Islet of Langerhans (tissue), 1 donor: ENCODE measurements around the gene AARSD1.
A peak's percentile ranks its signal among the peaks of the same experiment; 100 is the strongest.
"Not testable (repeated sequence)": the region's sequence is repeated elsewhere in the genome, so short reads cannot be mapped to it uniquely, and the experiment has no call there.

Experiments used
- FAIRE-seq: peaks from one replicate; lab custom pipeline; 2011; peaks lifted over from hg19 to GRCh38; lab: Jason Lieb, UNC

Gene AARSD1

DNA sequence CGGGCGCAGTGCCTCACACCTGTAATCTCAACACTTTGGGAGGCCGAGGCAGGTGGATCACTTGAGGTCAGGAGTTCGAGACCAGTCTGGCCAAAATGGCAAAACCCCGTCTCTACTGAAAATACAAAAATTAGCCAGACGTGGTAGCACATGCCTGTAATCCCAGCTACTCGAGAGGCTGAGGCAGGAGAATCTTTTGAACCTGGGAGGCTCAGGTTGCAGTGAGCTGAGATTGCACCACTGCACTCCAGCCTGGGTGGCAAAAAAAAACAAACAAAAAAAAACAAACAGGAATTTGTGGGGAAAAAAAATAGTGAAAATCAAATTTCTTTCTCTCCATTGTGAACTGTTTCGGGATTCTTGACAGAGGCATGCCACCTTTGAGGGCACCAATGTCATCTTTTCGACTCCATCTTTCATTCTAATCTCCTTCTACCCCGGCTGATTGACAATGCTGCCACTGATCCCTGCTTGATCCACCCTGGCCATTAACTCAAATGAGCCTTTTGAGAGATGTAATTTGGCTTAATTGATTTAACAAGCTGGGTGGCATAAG, 44.7 kb downstream of the AARSD1 start:
- FAIRE-seq = not testable (repeated sequence)

DNA sequence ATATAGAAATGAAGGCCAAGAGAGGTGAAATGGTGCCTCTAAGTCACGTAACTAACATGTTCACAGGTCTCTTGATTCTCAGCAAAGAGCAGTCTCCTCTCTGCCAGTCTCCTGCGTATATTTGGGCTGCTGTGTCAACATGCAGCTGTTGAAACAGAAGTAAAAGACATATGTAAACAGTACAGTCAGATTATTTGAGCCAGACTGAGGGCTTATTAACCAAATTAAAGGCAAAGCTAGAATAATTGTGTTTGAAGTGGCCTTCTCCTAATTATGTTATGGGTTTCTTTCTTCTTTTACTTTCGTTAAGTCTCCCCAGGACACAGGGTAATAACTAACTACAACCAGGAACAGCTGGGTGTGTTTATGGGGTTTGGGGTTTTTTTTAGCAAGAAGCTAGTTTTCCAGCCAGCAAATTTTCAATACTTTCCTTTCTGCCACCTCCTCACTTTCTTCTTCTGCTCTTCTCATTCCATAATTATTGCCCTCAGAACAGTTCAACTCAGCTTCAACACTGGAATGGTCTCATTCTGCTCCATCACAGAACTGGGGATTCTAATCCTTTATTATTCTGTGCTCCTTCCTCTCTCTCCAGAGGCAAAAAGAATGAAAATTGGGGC, 45.2 kb downstream of the AARSD1 start:
- peak; percentile 97 for FAIRE-seq

DNA sequence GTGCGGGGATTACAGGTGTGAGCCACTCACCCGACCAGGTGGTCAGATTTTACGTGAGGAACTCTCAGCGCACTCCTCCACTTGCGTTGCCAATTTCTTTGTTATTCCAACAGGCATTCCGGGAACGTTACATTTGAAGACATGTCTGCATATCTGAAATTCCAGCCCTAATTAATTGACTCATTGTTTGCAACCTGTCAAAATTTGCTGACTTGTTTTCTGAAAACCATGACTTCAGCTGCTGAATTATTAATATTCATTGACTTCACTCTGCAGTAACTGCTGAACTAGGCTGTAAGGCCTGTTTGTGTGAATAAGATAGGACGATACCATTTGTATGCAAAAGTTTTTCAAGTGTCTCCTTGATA, 47.0 kb downstream of the AARSD1 start:
- FAIRE-seq = no peak

DNA sequence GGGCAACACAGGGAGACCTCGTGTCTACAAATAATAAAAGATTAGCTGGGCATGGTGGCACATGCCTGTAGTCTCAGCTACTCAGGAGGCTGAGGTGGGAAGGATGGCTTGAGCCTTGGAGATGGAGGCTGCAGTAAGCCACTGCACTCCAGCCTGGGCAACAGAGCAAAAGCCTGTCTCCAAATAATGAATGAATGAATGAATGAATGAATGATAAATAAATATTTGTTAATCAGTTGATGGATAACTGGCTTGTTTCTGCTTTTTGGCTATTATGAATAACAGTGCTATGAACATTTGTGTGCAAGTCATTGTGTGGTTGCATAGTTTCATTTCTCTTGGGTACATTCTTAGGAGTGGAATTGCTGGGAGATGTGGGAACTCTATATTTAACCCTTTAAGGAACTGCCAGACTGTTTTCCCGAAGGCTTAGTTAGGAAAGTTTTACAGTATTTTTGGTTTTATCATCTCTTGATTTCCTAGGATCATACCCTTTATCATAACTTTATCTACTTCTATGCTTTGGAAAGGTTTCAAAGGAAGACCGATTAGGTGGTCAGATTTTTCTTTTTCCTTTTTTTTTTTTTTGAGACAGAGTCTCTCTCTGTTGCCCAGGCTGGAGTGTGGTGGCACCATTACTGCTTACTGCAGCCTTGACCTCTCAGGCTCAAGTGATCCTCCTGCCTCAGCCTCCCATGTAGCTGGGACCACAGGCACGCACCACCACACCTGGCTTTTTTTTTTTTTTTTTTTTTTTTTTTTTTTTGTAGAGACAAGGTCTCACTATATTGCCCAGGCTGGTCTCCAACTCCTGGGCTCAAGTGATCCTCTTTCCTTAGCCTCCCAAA, 47.6 kb downstream of the AARSD1 start:
- not testable (repeated sequence) for FAIRE-seq

DNA sequence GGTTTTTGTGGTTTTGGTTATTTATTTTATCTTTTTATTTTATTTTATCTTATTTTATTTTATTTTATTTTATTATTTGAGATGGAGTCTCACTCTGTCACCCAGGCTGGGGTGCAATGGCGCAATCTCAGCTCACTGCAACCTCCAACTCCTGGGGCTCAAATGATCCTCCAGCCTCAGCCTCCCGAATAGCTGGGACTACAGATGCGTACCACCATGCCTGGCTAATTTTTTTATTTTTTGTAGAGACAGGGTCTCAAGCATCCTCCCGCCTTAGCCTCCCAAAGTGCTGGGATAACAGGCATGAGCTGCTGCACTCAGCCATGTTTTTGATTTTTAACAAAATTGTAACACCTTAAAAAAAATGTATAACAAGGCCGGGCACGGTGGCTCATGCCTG, 49.0 kb downstream of the AARSD1 start:
- not testable (repeated sequence) for FAIRE-seq

DNA sequence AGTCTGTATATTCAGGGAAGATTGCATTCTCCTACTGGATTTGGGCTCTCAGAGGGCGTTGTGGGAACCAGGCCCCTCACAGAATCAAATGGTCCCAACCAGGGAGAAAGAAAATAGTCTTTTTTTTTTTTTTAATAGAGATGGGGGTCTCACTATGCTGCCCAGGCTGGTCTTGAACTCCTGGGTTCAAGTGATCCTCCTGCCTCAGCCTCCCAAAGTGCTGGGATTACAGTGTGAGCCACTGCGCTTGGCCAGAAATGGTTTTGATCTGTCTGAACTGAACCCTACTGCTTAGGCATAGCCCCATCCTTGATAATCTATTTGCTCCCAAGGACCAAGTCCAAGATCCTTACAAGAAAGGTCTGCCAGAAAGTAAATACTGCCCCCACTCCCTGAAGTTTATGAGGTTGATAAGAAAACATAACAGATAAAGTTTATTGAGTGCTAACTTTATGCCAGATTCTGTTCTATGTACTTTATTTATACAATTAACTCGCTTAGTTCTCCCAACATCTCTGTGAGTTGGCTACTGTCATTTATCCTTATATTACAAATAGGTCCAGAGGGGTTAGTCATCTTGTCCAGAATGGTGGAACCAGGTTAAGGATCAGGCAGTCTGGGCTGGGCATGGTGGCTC, 50.2 kb downstream of the AARSD1 start:
- FAIRE-seq = no peak

DNA sequence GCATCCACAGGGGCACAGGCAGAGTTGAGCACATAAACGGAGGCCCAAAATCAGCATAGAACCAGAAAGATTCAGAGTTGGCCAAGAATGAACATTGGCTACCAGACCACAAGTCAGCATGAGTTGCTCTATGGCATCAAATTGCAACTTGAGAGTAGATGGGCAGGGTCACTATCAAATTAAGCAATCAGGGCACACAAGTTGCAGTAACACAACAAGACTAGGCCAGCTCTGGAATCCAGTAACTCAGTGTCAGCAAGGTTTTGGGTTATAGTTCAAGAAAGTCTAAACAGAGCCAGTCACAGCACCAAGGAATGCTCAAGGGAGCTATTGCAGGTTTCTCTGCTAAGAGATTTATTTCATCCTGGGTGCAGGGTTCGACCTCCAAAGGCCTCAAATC, 50.7 kb downstream of the AARSD1 start:
- no peak for FAIRE-seq

DNA sequence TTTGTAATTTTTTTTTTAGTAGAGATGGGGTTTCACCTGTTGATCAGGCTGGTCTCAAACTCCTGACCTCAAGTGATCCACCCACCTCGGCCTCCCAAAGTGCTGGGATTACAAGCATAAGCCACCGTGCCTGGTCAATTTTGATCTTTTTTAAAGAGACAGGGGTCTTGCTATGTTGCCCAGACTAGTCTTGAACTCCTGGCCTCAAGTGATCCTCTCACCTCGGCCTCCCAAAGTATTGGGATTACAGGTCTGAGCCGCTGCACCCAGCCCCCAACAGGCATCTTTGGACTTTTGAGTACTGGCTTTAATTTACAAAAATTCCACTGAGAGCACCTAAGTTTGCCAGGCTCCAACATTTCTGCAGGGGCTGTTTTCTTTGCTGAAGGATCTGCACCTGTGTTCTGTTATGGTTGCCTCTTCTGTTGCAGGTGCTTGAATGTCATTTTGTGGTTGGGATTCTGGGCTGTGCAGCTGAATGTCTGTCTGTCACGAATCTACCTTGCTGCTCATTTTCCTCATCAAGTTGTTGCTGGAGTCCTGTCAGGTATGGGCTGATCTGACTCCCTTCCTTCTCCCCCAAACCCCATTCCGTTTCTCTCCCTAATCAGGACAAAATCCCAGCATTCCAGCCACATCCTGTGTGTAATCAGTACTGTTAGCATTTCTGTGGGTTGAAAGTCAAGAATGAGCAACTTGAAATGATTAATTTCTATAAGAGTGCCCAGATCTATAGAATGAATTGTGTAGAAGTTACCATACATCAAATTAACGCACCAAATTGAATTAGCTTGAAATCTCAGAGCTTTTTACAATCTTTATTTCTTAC, 55.2 kb downstream of the AARSD1 start:
- FAIRE-seq = no peak

DNA sequence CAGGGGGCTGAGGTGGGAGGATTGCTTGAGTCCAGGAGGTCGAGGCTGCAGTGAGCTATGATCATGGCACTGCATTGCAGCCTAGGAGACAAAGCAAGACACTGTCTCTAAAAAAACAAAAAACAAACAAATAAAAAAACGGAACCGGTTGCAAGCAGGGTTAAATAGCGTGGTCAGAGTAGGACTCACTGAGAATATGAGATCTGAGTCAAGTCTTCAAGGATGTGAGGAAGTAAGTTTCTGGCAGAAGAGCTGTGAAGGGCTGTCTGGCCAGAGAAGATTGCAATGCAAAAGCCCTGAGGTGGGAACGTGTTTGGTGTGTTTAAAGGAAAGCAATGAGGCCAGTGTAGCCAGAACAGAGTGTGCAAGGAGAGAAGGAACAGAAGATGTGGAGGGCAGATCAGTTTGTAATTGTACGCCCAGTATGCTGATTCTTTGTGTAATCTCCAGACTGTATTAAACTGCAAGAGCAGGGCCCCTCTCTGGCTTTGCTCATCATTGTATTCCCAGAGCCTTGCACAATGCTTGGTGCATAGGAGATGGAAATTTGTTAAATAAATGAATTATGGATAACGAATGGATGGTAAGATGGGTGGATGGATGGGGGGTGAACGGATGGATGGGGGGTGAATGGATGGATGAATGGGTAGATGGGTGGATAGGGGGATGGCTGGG, 57.3 kb downstream of the AARSD1 start:
- FAIRE-seq = no peak

DNA sequence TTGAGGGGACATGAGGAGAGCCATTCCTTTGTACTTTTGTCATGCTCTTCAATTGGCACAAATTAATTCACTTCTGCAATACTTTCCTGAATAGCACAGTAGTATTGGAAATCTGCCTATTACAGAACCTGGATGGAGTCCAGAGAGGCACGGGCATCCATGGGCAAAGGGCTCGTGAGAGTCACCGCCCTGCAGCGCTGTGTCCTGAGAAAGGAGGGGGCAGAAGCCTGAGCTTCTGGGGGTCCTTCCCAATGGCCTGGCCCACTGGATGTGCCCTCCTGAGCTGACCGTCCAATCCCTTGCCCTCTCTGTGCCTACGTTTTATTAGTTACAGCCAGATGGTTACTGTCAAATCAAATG, 60.2 kb downstream of the AARSD1 start:
- FAIRE-seq = no peak

DNA sequence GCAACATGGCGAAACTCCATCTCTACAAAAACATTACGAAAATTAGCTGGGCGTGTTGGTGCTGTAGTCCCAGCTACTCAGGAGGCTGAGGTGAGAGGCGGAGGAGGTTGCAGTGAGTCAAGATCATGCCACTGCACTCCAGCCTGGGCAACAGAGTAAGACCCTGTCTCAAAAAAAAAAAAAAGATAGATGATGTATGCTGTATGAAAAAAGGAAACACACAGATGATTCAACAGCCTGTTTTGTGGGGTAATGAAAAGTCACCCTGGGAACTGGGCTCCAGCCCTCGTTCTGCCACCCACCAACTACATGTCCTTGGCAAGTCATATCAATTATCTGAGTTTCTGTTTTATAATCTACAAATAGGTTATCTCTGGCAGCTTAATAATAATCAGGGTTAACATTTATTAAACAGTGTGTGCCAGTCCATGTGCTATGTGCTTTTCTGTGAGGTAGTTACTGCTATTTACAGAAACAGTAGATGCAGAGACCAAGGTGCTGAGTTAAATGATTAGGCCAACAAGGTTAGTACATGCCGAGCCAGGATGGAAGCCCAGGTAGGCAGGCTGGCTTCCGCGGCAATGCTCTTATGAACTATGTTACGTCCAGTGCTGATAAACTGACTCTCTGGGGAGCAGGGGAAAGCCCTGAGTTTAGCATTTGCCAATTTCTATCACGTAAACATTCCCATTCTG, 62.6 kb downstream of the AARSD1 start:
- FAIRE-seq = no peak
